Occipital lobe (tissue), 2 donors: ENCODE data around the gene SWT1. TPM values are rescaled to one million over a fixed set of nuclear protein-coding genes. Genes with fewer than 3 reads are reported as not detected.
A peak's percentile ranks its signal among the peaks of the same experiment; 100 is the strongest.

Source experiments
- DNase-seq: peaks from one replicate; lab custom pipeline; 2025; lab: John Stamatoyannopoulos, UW
- total RNA-seq: library from RNA; depleted of rRNA; stranded (reverse); fragments of >200 nt; gene quantifications from one replicate; pipeline ENCODE4 v1.2.3, GENCODE V29; 2014

Gene SWT1, protein sequence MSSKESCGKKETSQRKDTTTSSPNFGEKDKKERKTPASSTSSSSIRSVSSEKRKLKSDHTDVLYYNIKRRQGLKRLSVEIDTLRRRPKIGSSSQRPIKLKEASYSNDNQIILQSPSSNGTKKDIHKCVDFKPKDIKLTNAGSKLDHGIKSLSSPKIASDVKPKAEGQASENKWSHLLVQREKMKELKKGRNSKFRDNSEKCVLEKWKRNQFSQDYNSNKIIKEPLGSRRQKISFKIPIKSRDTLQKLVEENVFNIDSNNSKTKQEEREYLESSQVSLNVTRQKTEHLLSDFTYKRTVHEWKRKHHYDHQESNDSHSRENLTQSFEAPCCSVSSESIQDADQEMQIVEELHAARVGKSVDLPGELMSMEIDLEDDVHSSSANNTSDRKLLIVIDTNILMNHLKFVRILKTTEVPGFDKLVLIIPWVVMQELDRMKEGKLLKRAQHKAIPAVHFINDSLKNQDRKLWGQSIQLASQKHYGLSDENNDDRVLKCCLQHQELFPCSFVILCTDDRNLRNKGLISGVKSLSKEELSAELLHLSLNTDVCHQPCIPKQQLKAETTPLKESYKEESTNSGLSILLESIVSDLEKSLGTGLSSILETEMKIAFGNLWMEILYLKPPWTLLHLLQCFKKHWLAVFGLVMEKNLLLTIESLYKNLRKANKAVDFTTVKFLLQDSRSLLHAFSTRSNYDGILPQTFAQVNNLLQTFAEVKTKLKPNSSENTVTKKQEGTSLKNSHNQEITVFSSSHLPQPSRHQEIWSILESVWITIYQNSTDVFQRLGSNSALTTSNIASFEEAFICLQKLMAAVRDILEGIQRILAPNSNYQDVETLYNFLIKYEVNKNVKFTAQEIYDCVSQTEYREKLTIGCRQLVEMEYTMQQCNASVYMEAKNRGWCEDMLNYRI
- 61.3 TPM for total RNA-seq

DNA sequence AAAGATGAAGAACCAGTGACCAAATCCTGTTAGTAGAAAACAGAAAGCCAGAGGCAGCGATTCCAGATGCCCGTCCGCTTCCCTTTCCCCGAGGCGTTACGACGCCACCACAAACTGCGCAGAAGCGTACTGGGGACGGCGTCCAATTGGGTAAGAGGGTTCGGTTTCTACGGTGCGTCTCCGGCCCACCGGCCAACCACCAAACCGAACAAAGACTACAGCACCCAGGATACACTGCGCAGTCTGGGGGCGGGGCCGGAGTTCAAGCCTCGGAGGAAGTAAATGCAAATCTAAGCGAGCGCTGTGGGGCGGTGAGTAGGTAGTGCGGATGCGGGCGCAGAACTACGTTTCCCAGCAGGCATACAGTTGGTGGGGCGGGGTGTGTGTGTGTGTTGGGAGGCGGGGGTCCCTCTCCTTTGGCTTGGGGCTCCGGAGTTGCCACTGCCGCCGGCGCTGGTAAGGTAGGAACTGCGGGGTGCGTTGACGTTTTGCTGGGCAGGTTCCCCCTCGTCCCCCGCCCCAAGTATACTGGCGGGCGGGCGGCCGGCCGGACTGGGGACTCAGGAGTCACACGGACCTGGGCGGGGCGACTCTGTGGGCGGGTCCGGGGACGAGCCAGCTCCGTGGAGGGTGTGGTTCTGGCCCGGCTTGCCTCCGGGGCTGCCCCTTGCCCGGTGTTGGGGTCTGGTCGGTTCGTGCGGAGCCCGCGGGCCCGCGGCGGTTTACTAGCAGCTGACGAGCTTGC, at the start of gene SWT1, which contains the start of gene TRMT1L:
SWT1 (plus strand) TSS at position 314 of the 745 bp plus-strand sequence. CDS start 3,675 bp downstream, outside the sequence.
TRMT1L (minus strand) TSS at position 100 of the 745 bp plus-strand sequence. CDS start 241 bp downstream, outside the sequence.
- peak; percentile 99 for DNase-seq

DNA sequence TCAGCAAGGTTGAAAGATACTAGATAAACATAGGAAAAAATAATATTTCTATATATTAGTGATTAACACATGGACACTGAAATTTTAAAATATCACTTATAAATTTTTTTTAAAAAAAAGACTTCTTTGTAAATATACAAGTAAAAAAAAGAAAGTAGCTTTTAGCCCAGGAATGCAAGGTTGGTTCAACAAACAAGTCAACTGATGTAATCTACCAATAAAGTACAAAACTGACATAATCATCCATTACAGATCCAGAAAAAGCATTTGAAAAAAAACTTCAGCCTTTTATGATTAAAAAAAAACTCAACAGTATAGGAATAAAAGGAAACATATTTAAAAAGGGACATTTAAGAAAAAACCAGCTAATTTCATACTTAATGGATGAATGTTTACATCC, 48.6 kb upstream of the SWT1 start:
- no peak for DNase-seq

DNA sequence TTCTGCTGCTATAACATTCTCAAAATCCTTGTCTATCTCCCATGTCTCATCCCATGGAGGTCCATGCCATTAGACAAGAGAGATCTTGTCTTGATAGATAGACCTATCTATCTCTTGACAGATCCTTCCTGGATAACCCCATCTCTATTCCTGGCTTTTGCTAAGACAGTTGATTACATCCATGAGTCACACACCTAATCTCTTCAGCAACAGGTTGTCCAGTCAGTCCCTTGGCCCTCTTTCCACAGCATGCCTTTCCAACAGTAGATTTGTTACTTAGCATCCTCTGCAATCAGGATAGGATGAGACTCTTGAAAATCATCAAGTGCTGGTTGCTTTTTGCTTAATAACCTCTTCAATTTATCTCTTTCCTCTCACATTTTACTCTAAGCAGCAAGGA, 46.8 kb upstream of the SWT1 start:
- DNase-seq = no peak

DNA sequence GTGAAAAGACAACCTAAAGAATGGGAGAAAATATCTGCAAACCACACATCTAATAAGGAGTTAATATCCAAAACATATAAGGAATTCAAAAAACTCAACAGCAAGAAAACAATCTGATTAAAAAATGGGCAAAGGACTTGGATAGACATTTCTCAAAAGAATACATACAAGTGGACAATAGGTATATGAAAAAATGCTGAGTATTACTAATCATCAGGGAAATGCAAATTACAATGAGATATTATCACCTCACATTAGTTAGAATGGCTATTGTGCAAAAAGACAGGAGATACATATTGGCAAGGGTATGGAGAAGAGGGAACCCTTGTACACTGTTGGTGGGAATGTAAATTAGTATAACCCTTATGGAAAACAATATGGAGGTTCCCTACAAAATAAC, 45.1 kb upstream of the SWT1 start:
- no peak for DNase-seq

DNA sequence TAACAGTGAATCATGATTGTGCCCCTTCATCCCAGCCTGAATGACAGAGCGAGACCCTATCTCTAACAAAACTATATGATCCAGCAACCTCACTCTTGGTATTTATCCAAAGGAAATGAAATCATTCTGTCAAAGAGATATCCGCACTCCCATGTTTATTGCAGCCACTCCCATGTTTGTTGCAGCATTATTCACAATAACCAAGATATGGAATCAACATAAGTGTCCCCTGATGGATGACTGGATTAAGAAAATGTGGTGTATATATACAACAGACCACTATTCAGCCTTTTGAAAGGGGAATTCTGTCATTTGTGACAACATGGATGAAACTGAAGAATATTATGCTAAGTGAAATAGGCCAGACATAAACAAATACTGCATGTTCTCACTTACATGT, 44.6 kb upstream of the SWT1 start:
- DNase-seq = no peak

DNA sequence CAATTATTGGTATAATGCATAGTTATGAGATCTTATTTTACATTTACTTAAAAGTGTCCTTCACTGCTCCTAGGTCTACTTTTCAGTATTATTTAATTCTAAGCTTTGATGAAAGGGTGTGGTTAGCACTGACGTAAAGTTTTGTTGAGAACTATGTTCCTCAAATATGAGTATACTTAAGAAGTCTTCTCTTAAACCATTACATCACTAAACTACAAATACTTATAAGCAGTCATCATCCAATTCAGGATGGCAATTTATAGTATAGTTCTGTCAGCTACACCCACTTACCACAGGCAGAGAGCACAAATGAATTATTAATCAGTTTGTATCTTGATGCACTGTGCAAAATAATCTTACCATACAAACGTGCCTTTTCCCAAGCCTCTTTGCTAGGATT, 27.3 kb upstream of the SWT1 start:
- DNase-seq = no peak

DNA sequence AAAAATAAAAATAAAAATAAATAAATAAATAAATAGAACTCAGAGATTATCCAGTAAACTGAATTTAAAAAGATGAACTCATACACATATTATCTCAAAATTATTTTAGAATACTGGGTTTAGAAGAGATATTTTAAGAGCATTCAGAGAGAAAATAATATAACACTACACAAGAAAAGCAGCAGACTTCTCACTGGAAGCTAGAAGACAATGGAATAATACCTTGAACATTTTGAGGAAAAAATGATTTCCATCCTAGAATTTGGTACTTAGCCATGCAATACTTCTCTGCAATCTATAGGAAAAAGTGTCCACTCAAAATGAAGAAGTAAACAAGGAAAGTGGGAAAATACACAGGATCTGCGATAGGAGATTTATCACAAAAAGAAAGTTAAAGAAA, 24.4 kb upstream of the SWT1 start:
- DNase-seq = no peak

DNA sequence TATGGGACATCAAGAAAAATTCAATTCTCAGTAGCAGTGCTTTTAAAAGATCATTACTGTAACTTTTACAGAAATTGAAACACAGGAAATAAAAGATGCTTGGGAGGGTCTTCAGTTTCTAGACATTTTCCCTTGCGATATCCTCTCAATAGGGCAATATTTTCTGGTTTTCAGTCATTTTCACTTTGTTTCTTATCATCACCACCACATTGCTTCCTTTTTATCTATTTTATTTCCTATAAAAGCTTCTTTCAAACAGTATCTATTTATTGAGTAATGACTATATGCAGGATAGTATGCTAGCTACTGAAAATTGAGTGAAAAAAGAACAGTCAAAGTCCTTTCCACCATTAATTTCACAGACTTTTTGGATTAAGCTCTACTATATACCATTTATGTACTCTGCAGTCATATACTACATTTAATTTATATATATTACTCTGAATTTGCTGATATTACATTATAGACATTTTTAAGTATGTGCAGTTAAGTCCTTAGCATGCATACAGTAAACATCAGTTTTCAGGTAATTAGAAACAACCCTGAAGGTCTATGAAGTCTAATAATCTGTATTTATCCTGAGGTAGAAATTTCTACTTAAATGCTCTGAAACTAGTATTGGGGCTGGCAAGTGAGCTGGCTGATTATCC, 18.9 kb upstream of the SWT1 start:
- DNase-seq = no peak

DNA sequence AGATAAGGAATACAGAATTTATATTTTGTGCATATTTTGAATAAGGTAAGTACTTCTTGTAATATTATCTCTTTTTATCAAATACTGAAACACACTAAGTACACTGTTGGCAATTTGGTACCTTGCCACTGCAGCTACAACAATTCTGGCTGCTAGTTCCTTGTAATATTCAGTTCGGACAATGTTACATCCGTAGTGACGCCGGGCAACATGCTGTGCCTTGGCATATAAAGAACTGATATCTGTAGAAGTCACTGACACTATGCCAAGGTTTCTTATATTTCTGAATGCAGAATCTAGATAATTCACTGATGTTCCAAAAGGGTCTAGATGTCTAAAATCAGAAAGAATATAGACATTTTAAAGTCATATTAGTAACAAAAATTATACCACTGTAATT, 17.7 kb upstream of the SWT1 start:
- DNase-seq = no peak

DNA sequence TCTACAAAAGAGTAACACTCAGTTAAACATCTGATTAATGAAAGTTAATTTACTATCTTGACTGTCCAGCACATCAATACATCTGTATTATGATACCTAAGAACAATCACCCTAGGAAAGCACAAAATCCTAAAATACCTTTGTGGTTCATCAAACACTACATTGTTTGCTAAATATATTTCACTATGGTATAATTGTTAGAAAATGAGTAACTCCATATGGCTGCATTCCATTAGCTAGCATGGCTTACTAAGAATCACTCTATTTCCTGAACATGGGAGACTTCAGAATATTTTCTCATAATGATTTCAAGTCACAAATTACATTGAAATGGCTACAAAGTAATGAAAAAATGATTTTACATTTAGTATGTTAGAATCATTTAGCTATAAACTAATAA, 12.7 kb upstream of the SWT1 start:
- no peak for DNase-seq

DNA sequence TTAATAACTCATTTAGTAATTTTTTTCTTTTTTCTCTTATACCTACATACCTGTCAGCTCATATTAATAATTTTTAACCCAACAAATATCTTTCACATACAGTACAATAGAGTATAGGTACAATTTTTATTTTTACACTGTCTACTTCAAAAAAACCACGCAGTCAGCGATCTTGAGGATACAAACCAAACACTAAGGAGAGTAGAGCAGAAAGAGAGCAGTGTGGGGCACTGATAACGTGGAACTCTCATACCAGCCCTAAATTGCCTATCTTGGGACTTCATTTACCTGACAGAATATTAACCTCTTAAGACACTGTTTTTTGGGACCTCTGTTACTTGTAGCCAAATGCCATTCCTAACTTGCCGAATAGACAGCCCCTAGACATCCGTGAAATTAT, 5.8 kb upstream of the SWT1 start:
- DNase-seq = no peak

DNA sequence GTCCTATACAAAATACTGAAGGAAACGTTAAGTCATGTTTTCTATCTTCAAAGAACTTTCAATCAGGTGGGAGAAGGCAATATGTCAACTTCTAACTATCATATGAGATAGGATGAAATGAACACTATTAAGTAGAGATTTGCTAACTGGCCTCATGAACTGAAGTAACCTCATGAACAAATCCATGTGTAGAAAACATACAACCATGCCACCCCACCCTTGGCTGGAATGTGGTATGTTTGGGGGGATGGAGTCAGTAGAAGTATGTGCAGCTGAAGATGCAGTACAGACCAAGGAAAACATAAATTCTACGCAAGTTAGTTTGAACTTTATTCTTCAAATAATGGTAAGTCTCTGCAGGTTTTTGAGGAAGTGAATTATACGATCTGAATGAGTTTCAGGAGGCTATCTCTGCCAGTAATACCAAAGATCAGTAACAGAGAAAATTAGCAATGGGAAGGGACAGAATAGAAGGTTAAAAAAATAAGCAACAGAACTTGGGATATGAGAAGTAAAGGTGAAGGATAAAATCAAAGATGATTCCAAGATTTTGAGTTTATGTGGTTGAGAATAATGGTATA, 4.7 kb upstream of the SWT1 start:
- no peak for DNase-seq

DNA sequence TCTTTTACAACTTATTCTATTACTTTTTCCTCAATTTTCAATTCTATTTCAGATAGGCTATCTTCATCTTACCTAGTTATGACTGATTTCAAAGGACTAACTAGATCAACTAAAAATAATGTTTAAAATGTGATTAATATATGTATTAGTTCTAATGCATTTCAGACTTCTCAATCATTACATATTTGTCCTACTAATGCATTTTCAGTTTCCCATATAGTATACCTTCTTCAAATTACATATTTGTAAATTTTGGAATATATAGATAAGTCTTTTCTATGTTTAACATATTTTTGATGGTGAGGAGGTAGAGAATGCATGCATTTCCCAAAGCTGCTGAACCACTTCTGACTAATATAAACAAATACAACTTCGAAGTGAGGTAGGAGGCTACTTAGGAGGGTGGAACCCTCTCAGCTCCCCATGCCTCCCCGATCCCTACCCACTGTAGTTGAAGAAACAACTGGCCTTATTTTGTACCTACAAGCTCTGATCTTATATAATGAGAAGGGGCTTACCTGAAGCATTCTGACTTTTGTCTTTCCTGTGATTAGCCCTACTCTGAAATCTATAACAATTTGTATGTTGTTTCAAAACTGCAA, 2.0 kb upstream of the SWT1 start:
- no peak for DNase-seq

DNA sequence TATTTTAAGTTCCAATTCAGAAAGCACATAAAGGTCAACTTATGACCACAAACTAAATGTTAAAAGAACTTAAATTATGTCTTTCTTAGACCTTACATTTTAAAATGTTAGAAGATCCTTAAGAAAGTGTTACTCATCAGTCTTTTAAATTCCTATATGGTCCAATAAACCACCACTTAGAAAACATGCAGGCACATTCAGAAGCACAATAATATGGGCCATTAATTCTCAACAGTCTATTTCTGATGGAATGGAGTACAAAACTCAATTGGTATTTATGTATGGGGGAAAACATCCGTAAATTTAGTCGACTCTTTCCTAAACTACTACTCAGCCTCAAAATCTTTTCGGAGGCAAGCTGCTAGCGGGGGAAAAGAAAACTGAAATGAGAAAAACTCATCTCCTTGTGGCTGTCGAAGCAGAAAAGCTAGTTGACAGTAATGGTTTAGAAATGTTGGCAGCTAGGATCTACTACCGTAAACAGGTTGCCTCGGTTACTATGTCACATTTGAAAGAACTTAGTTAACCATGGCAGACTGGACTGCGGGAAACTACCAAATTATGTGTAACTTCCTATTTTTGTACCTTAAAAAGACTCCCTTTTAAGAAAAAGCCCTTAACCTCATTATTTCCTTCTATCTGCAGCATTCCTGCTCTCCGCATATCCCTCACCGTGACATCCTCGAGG, 1.2 kb upstream of the SWT1 start:
- DNase-seq = no peak

DNA sequence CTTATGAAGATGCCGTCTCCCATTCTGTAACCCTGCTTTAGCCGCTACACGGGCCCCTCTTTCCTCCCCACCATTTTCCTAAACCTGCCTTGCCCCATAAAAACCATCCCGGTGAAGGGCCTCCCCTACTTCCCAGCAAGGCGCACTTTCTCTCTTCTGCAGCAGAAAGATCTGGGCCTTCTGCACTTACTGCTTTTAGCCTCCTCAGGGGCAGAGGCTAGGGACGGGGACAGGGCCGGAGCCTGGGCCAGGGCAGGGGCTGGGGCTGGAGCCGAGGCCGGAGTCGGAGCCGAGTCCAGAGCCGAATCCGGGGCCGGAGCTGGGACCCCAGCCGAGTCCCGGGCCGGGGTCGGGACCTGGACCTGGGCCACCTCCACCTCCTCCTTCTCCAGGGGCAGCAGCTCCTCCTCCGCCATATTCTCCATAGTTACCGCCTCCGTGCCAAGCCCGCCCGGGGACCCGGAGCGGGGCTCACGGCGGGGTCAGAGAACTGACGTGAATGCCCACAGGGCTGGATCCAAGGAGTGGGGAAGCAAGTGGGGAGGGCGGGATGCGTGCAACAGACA, 596 bp upstream of the SWT1 start:
- DNase-seq = no peak

DNA sequence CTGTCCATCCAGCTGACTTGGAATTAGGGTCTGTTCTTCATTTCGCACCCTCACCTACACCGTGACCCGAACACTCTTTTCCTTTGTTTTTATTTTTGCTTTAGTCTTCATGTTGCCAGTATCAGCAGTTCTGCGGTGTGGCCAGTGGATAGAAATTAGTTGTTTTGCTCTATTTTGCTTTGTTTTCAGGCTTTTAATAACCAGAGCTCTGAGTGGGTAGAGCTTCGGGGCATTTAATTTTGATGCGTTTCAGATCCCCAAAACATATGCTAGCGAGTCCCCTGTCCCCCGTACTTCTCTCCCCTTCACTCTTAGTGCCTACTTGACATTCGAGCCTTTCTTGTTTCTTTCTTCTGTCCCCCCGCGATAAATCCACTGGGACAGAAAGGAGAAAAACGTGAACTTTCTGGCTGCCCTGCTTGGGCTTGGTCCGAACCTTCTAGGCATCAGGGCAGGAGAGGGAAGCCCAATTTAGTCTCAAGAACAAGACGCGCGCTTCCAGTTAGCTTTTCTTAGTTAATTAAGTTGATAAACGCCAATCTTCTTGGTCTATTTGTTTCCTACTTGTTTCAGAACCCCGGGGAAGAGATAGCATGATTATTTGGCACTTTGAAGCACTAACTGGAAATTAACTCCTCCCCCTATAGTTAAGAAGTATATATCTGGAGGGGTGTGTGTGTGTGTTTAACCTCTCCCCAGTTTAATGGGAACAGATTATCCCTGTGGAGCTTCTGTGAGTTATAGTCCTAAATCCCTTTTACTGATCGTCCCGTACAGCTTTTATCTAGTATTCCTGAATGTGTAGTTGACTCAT, 839 bp downstream of the SWT1 start:
- DNase-seq = no peak

DNA sequence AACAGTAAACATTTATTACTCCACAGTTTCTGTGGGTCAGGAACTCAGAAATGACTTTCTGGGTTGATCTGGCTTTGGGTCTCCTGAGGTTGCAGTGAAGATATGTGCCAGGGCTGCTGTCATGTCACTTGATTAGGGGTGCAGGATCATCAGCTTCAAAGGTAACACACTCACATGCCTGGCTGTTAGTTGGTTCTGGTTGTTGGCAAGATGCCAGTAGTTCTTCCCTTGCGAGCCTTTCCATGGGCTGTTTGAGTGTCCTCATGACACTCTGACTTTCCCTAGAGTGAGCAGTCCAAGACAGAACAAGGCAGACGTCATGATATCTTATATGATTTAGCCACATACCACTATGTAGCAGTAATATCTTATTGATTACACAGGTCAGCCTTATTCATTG, 1.8 kb downstream of the SWT1 start:
- DNase-seq = no peak

DNA sequence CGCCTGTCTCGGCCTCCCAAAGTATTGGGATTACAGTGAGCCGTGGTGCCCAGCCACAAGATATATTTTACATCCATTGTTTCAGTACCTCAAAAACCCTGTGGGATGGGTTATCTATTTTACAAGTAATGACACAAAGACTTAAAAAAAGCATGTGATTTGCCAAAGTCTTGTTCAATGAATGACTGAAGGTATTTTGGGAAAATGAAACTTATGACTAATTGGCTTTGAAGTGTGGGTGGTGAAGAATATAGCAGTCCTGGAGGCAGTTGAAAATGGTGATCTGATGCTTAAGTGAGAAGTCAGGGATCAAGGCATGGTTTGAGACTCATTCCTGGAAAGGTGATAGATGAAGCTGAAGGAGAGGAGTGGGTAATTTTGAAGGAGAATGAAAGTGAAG, 3.0 kb downstream of the SWT1 start:
- DNase-seq = no peak

DNA sequence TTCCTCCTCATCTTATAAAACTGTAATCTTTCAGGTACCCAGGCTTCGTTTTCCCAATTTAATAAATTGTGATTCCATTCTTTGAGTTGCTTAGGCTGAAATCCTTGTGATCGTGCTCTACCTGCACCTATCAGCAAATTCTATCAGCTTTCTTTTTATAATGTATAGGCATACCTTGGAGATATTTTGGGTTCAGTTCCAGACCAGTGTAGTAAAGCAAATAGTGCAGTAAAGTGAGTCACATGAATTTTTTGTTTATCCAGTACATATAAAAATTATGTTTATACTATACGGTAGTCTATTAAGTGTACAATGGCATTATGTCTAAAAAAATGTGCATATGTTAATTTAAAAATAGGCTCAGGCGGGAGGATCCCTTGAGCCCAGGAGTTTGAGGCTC, 5.5 kb downstream of the SWT1 start:
- DNase-seq = no peak
